GM10847 (cell line): ENCODE measurements around the gene ACSS1.

Source experiments
- POLR2A ChIP-seq: IDR thresholded peaks from 2 replicates; pipeline ENCODE4 v1.6.1; 2011; ENCODE audit not compliant: insufficient read length; ENCODE audit errors: extremely low read depth

The ACSS1 gene

DNA sequence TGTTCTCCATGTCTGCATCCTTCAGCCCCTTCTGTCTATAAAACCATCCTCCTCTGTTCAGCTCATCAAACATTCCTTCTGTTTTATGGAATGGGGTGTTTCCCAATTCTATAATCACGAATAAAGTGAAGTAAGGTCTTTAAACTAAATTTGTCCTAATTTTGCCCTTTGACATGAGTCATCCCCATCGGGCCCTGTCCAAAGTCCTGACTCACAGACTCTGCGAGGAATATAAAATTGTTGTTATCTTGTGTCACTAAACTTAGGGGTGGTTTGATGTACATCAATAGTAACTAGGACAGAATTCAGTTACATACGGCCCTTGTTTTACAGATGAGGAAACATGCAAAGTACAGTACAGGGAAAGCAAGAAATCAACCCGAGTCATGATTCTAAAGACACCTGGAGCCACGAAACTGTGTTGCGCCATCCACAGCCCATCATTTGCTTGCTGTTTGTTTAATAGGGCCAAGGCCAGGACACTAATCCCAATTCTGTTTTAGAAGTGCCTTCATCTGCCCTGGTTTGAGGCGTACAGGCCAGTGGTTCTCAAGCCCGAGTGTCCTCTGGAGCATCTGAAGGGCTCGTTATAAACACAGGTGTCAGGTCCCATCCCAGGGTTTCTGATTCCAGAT, 2.8 kb downstream of the ACSS1 start:
- no peak for TF ChIP-seq POLR2A

DNA sequence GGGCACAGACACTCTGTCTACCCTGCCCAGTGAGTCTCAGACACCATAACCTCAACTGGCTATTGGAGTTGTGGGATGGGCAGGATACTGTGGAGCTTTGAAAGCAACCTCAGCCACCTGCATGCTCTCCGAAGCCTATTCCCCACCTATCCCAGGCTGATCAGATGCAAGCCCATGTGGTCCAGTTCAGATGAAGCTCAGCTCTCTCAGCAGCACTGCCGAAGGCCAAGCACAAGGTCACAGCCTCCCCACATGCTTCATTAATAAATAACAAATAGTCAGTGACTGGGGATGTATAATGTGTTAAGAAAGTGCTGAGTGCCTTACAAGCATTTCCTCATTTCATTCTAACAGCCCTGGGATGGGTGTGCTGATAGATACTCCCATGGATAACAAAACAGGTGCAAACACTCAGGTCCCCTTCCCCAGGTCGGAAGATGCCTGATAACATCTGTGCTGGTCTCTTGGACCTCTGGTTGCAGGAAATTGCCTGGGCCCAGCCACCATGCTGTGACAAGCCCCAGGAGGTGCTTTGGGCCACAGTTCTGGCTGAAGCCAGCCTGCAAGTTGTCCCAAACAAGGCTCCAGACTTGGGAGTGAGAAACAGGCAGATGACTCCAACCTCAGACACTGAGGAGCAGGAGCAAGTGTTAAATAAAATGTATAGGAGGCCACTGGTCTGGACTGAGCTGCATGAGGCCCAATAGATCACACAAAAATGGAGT, 3.7 kb downstream of the ACSS1 start:
- no peak for TF ChIP-seq POLR2A

DNA sequence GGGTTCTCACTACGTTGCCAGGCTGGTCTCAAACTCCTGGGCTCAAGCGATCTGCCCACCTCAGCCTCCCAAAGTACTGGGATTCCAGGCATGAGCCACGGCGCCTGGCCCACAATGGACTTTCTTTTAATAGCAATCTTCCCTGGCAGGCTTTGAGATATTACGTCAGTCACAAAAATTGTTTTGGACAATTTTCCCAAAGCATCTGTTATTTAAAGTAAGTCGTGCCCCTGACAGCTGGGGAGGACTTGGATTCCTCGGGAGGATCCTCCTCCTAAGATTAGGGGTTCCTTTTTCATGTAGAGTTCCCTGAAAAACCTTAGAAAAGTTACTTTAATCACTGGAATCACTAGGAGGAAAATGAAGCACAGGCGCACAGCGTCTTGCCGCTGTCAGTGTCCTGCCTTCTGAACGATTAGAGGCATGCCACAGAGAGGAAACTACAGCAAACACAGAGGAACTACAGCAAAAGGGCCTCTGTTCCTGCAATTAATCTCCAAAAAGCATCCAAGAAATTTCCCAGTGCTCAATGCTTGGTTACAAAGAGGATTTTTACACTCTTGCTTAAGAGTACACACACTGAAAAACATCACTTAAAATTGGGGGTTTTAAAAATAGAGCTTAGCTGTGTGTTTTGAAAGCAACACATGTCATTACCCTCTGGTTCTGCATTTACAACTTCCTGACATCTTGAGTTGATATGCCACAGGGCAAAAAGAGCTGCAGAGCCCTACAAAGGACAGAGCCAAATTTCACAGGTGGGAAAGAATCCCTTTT, 4.5 kb downstream of the ACSS1 start:
- TF ChIP-seq POLR2A, result no peak

DNA sequence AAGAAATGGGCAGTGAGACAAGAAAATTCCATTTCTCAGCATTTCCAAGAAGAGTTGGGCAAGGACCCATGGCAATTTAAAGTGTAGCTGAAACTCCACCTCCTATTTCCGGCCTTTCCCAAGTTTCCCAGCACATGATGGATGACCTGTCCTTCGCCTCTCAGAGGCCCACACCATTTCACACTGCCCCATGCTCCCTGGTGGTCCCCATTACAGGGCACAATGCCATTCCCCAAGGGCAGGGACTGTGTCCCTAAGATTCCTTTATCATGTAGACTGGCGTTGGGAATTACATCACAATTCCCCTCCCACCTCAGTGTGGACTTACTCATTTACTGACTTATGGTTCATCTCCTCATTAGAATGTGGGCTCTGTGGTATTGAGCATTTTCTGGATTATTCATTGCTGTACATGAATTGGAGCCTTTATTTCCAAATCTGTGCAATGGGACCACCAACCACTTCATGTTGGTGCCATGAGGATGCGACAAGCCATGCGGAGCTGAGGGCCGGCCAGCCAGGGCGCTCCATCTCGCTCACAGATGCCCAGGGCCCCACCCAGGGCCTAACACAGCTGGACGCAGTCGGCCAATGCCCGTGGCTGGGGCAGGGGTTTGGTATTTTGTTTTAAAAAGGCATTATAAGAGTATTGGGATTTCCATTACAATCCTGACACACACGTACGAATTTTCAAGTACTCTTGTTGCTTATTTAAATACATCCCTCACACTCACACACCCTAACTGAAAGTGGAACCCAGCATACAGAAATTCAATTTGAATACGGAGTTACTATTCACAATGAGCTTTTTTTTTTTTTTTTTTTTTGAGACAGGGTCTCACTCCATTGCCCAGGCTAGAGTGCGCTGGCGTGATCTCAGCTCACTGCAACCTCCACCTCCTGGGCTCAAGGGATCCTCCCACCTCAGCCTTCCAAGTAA, 5.4 kb downstream of the ACSS1 start:
- TF ChIP-seq POLR2A, result no peak

DNA sequence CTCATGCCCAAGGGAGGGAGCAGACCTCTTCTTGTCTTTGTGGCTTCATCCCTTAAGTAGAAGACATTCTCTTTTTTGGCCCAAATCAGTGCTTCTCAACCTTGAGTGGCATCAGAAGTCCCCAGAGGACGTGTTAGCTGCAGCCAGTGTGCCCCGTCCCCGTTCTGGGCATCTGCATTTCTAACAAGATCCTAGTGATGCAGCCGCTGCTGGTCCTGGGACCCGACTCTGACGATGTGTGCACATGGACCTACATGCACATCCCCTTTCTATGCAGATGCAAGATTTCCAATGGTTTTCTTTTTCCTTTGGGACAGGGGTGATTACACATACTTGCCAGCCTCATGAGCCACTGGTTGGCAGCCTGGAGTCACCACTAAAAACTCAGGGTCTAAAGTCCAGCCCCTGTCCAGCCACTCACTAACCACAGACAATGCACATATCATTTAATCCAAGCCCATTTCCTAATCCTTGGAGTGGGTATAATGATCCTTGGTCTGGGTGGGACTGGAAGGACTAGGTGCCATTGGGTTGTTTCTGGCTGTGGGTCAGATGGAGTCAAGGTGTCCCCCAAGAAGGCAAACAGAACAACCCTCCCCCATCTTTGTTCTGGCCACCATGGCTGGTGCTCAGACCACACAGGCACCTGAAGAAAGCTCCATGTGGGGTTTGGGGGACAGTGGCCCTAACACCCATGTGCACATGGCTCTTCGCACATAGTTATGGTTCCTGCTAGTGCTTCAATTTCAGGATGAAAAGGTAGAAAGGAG, 6.4 kb downstream of the ACSS1 start:
- no peak for TF ChIP-seq POLR2A

DNA sequence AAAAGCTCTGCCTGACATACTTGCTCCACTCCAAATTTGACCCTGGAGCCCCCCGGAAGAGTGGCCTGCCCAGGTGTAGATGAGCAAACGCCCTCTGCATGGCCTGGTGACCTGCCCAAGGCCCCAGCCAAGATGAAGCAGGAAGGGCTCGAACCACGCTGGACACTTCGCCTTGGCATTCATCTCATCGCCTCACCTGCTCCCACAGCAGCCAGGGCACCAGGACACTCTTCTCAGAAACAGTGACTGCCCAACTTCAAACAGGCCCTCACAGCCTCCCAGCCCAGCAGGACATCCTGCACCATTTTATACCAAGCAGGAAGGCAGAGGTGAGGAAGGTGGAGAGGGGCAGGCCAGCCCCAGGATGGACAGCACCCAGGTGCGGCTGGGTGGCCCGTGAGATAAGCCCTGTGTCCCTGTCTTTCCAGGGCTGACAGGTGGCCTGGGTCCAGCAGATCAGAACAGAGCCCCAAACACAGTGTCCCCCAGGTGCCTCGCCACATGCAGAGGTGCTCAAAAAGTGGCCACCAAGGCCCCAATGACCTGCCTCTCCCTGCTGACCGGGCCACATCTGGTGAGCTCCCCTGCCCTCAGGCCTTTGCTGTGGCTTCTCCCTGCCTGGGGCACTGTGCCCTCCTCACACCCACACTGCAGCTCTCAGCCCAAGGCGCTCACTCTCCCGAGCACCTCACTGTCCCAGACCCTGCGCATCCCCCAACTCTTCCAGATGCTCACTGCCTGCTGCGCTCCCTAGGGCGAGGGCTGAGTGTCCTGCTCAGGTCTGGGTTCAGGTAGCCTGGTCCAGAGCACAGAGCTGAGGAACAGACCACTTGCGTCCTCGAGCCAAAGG, 7.2 kb downstream of the ACSS1 start:
- no peak for TF ChIP-seq POLR2A

DNA sequence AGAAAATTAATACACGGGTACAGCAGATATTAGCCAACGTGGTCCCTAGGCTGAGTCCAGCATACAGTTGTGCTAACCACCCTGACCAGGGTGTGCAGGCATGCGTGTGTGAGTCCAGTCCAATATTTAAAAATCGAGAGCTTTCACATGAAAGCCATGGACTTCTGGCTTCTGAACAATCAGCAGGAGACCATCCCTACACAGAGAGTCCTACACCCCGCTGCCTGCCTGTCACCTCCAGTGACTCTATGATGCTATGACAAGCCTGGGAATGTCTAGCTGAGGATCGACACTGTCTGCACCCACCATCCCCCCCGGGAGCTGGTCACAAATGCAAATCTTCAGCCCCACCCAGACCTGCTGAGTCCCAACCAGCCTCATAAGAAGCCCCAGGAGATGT, 7.9 kb downstream of the ACSS1 start:
- TF ChIP-seq POLR2A, result no peak

DNA sequence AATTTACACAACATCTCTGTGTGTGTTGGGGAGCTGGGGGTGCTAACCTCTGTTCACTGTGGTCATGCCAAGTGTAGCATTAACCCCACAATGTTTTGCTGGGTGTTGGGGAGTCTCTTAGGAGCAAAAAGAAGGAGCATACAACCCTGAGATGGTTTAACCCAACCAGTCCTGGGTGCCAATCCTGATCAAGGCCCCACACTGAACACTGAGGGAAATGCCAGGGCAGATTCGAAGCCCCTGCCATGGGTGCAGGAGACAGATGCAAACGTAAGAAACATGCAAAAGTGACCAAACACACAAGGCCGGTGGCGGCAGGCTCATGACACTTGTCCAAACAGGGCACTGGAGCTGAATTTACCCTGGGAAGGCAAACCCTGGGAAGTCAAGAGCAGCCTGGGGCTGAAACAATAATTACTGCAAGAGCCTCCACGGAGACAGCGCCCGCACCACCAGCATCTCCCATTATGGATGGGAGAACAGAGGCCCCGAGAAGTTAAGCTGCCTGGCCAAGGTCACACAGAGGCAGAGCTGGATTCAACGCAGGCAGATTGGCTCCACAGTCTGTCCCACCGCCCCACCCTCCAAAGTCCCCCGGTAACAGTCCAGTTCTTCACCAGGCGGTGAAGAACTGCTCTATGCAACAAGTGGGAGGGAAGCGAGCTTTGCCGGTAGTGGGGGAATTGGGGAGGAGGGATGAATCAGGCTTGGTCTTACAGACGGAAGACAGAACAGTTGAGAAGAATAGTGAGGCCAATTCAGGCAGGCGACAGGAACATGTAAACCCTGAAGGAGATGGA, 8.5 kb downstream of the ACSS1 start:
- no peak for TF ChIP-seq POLR2A

DNA sequence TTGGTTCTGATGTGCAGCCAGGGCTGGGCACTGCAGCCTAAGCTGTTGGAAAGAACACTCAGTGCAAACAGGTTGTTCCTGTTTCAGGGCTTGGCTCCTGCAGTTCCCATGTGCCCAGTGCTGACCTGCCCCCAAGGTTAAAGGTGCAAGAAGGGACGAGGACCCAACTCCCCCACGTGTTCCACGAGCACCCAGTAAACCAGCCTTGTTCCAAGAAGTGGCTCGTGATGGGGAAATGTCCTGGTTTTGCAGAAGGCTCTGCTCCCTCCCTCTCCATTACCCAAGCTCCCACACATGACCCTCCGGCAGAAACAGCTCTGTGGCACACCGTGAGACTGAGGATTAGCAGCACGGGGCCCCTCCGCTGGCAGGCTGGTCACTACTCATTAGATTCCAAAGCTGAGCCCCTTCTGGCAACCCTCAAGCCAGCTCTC, 9.4 kb downstream of the ACSS1 start:
- TF ChIP-seq POLR2A, result no peak

DNA sequence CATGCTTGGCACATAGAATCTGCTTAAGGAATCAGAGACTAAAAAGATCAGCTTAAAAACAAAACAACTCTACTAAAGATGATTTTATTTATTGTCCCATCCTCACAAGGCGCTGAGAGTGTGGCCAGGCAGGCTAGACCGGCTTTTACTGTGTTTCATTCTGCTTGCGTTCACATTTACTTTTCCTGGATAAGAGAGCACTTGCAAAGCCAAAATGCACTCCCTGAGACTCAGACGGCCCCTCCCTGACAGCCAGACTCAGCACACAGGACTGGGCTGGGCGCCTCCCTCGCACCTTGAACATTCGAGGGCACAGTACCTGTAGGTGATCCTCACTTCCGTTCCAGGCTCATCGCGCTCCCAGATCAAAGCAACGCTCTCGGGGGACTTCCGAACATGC, 10.2 kb downstream of the ACSS1 start:
- TF ChIP-seq POLR2A, result no peak

DNA sequence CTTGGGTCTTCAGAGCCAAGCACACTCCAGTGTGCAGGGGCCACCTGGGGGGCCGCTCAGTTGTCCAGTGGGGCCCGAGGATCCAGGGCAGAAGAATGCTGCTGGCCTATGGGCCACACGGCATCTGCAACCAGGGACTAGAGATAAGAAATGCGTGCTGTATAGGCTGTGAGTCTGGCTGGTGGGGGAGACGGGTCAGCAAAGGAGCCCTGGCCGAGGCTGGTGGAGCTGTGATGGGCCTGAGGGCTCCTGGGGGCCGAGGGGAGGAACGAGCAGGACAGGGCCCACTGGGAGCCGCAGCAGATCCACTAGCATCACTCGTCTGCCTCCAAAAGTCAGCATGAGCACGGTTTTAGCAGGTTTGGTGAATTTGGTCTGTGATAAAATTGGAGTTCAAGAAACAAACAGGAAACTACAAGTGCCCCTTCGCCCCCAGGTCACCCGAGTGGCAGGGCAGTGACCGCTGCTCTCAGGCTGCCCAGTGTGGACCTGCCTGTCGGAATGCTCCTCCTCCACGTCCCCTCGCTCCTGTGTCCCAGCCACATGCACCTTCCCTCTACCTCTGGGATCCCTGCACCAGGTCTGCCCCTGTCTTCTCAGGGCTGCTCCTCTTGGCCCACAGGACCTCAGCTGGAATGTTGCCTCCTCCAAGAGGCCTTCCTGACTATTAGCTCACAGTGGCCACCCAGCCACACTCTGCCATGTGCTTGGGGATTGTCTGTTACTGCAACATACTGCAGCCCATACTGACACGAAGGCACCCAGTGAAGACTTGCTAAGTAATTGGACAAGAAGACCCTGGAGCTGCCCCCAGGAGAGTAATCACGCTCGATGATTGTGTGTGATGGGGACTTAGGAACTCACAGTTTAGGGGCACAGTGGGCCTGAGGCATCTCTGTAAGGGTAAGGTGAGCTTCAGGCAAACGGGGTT, 10.9 kb downstream of the ACSS1 start:
- no peak for TF ChIP-seq POLR2A
